TTC549 (cell line): ENCODE results near the gene IL17RC.
"Not testable (repeated sequence)": the region's sequence is repeated elsewhere in the genome, so short reads cannot be mapped to it uniquely, and the experiment has no call there.

Experiments used
- FAIRE-seq: peaks from 2 replicates; lab custom pipeline; 2012; peaks lifted over from hg19 to GRCh38; lab: Jason Lieb, UNC

Gene IL17RC, protein sequence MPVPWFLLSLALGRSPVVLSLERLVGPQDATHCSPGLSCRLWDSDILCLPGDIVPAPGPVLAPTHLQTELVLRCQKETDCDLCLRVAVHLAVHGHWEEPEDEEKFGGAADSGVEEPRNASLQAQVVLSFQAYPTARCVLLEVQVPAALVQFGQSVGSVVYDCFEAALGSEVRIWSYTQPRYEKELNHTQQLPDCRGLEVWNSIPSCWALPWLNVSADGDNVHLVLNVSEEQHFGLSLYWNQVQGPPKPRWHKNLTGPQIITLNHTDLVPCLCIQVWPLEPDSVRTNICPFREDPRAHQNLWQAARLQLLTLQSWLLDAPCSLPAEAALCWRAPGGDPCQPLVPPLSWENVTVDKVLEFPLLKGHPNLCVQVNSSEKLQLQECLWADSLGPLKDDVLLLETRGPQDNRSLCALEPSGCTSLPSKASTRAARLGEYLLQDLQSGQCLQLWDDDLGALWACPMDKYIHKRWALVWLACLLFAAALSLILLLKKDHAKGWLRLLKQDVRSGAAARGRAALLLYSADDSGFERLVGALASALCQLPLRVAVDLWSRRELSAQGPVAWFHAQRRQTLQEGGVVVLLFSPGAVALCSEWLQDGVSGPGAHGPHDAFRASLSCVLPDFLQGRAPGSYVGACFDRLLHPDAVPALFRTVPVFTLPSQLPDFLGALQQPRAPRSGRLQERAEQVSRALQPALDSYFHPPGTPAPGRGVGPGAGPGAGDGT

DNA sequence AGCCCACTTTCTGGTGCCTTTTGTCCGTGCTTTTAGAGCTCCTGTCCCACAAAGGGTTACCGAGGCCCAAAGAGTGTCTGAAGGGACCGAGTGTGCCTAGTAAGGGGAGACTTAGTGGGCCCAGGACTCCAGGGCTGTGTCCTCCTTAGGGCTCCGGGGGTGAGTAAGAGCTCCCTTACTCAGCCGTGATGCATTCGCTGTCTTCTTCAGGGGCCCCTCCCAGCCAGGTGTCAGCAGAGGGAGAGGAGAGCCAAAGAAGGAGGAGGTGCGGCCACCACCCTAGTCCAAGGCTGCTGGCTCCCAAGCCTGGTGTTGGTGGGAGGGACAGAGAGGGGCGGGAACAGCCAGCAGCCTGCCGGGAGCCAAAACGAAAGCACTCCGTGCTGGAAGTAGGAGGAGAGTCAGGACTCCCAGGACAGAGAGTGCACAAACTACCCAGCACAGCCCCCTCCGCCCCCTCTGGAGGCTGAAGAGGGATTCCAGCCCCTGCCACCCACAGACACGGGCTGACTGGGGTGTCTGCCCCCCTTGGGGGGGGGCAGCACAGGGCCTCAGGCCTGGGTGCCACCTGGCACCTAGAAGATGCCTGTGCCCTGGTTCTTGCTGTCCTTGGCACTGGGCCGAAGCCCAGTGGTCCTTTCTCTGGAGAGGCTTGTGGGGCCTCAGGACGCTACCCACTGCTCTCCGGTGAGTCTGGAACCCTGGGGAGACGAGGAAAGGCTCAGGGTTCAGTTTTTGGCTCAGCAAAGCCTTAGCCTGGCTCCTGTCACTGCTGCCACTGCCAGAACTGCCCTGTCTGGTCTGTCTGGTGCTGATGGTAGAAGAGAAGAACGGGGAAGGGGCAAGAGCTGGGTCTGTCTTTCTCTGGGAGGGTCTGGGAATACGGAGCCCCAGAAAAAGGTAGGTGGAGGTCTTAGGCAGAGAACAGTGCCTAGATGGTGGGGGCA is at the start of gene IL17RC:
IL17RC (plus strand) TSS at position 365 of the 947 bp plus-strand sequence; CDS start at position 583, 218 bp downstream.
- FAIRE-seq: no peak

DNA sequence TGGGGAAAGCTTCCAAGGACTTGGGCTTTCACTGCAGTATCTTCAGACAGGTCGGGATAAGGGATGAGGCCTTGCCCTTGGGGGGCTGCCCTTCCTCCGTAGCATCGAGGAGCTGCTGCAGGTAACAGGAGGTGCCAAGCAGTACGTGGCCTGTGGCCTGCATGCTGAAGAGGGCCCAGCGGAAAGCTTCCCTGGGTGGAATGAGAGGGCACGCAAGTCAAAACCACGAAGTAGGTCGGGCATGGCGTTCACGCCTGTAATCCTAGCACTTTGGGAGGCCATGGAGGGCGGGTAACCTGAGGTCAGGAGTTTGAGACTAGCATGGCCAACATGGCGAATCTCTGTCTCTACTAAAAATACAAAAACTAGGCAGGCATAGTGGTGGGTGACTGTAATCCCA is 49.8 kb upstream of the IL17RC start:
- FAIRE-seq: no peak

DNA sequence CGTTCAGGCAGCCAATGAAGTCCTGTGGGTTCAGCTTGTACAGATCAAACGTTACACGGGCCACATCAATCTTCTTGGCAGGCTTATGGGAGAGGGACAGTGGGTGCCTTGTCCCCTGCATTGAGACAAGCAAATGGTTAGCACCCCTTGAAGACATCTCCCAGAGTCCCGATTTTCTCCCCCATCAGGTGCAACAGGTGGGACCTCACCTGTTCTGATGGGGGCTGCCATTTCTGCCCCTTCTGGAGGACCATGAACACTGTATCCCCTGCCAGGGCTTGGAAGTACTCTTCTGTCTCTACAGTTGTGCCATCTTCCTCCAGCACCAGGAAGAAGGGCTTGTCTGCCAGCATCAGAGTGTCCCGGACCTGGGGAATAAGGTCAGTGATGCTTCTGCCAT is 46.9 kb upstream of the IL17RC start:
- no peak for FAIRE-seq

DNA sequence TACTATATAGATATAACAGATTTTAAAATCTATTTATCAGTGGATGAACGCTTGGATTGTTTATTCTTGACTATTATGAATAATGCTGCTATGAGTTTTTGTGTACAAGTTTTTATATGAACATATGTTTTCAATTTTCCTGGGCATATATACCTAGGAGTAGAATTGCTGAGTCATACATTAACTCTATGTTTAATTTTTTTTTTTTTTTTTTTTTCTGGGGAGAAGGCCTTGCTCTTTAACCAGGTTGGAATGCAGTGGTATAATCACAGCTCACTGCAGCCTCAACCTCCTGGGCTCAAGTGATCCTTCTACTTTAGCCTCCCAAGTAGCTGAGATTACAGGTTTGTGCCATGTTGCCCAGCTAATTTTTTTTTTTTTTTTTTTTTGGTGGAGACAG is 45.9 kb upstream of the IL17RC start:
- FAIRE-seq: no peak

DNA sequence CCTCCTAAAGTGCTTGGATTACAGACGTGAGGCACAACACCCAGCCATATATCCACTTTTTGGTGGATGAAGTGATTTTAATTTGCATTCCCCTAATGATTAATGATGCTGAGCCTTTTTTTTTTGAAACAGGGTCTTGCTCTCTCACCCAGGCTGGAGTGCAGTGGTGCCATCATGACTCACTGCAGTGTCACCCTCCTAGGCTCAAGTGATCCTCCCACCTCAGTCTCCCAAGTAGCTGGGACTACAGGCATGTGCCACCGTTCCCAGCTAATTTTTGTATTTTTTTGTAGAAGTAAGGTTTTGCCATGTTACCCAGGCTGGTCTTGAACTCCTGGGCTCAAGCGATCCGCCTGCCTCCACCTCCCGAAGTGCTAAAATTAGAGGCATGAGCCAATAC is 44.8 kb upstream of the IL17RC start:
- FAIRE-seq: not testable (repeated sequence)

DNA sequence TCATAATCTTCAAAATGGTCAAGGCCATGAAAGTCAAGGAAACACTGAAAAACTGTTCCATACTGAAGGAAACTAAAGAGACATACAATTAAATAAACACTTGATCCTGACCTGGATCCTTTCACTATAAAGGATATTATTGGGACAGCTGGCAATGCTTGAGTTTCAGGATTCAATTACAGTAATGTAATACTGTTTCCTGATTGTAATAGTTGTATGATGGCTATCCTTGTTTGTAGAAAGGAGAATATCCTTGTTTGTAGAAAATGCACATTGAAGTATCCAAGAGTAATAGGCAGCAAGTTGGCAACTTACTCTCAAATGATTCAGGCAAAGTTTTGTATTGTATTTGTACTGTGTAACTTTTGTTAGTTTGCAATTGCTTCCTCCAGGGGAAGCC is 41.5 kb upstream of the IL17RC start:
- FAIRE-seq: no peak

DNA sequence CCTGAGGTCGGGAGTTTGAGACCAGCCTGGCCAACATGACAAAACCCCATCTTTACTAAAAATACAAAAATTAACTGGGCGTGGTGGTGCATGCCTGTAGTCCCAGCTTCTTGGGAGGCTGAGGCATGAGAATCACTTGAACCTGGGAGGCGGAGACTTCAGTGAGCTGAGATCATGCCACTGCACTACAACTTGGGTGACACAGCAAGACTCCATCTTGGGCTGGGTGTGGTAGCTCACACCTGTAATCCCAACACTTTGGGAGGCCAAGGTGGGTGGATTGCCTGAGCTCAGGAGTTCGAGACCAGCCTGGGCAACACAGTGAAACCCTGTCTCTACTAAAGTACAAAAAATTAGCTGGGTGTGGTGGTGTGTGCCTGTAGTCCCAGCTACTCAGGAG is 40.6 kb upstream of the IL17RC start:
- not testable (repeated sequence) for FAIRE-seq

DNA sequence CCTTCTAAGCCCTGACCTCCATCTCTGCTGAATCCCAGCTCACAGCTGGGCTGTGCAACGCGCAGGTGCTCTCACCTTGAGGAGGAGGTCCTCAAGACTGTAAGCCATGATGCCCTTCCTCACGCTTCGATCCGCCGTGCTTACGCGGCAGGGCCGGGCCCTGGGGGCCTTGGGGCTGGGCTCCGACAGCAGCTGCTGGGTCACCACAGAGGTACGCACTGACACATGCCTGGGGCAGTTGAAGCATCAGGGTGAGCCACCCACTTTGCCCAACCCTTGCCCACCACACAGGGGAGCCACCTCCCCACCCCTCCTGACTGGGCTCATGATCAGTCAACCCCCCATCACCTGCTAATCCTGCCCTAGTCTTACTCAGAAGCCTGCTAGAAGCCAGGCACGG is 39.9 kb upstream of the IL17RC start:
- FAIRE-seq: no peak

DNA sequence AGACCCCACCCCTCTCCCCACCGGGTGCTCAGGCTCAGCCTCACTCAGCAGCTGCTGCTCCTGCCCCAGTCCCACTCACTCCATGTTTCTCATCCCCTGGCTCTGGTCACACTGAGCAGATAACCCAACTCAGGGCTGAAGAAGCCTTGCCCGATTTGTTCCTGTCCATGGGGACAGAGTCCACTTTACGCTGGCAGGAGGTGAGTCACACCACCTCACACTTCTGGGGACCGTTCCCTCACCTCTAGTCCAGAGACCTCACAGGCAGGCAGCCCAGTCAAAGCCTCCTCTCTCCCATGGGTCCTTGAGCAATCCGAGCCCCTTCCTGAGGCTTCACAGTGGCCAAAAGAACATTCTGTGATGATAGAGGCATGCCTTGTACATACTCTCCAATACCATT is 38.2 kb upstream of the IL17RC start:
- FAIRE-seq: no peak

DNA sequence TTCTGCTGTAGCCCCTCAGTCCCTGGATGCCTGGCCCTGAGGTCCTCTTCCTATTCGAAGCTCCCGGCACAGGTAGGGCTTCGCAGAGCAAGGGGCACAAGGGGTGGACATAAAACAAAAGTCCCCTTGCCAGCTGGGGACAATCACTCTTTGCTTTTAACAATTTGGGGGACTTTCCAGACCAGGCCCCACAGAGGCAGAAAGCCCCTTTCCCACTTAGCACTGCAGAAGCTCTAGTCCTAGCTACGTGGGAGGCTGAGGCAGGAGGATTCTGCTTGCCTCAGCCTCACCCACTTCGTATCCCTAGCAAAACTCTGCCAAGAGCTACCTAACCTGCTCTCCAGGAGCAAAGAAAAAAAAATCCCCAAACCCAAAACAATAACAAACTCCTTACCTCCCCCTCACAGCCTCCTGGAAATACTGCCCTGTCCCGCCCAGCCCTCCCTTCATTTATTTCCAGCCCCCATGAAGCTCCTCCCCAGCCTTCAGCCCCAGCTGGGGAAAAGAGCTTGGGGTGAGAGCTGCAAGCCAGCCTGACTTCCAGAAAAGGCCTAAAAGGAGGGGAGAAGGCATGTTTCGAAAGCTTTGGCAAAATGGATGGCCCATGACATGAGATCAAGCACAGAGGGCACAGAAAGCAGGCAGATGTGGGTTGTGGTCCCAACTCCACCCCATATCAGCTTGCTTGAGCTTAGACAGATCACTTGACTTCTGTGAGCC is 36.9 kb upstream of the IL17RC start, which contains the start of gene CIDEC:
CIDEC (minus strand) TSS at position 424 of the 720 bp plus-strand sequence. CDS start 1,767 bp downstream, outside the sequence.
- no peak for FAIRE-seq

DNA sequence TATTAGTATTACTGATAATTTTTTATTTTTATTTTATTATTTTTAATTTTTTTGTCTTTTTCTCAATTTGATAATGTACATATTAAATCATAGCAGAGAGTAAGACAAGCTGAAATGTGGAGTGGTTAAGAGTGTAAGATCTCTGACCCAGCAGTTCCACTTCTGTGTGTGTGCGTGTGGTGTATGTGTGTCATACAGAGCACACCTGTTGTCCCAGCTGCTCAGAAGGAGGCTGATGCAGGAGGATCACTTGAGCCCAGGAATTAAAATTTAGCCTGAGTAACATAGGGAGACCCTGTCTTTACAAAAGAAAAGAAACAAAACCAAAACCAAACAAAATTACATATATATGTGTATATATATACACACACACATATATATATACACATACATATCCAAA is 35.5 kb upstream of the IL17RC start:
- no peak for FAIRE-seq

DNA sequence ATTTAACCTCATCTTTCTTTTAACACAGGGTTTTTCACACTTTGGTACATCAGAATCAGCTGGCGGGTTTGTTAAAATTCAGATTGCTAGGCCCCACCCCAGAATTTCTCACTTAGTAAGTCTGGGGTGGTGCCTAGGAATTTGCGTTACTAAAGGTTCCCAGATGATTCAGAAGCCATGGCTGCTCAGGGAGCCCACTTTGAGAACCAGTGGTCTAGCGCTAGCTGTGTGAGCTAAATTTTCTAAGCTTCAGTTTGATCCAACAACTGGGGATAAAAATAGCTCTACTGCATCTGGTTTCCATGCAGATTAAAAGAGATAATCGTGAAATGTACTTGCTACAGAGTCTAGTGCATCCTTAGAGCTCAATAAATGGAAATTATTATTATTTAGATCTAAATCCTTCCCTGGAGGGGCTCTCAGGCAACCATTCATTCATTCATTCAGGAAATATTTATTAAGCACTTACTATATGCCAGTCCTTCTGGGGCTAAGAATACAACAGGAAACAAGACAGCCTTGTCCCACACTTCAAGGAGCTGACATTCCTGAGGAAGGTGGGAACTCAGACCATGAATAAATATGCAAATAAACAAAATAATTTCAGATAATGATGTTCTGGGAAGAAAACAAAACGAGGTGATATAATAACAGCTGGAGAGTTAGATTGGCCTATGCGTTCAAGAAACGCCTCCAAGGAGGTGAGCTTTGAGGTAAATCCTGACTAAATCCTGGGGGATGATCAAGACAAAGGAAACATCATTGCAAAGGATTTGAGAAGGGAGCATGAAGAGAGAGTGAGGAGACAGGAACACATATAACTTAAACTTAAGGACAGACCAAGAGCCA is 33.0 kb upstream of the IL17RC start:
- no peak for FAIRE-seq

DNA sequence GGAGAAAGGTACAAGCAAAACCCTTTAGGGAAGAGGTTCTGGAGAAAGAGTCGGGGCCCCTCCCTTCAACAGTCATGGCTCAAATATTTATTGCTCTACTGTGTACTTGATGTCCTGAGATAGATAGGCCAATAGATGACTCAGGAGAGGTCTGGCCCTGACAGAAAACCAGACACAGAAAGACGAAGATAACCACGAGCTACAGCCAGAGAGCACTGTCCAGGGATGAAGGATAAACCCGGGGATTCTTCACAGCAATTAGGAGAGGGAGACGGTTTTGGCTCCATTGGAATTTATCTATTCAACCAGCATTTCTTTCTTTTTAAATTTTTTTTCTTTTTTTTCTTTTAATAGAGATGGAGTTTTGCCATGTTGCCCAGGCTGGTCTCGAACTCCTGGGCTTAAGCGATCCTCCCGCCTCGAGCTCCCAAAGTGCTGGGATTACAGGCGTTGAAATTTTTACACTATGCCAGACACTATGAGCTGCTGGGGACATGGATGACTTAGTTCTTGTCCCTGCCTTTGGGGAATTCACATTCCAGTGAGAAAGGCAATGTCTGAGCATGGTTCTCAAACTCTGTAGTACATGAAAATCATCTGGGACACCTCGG is 32.2 kb upstream of the IL17RC start:
- no peak for FAIRE-seq

DNA sequence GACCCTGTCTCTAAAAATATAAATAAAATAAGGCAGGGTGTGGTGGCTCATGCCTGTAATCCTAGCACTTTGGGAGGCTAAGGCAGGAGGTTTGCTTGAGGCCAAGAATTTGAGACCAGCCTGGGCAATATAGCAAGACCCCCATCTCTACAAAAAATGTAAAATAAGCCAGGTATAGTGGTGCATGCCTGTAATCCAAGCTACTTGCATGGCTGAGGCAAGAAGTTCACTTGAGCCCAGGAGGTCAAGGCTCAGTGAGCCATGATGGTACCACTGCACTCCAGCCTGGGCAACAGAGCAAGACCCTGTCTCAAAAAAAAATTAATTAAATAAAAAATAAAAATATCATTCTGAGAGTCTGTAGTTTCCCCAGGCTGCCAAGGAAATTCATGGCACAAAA is 30.6 kb upstream of the IL17RC start:
- no peak for FAIRE-seq

DNA sequence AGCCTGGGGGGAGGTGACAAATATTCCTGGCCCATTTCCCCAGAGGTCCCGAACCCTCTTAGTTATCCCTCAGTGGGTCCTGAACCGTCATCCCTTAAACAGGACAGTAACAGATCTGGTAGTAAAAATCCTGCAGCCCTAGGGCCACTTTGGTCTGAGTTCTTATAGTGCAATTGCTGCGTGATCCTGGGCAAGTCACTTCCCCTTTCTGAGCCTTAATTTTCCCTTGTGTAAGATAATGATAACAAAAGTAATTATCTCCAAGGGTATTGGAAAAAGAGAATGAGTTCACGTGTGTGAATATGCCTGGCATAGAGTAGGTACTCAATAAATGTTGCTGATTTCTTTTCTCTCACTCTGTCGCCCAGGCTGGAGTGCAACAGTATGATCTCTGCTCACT is 29.4 kb upstream of the IL17RC start:
- FAIRE-seq: no peak

DNA sequence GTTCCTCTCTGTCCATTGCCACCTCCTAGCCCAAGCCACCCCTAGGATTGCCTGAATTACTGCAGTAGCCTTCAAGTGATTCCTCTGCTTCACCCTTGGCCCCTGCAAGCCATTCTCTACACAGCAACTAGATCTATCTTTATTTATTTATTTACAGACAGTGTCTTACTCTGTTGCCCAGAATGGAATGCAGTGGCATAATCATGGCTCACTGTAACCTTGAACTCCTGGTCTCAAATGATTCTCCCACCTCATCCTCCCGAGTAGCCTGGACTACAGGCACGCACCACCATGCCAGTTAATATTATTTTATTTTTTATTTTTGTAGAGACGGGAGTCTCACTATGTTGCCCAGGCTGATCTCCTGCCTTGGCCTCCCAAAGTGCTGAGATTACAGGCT is 28.4 kb upstream of the IL17RC start:
- FAIRE-seq: no peak

DNA sequence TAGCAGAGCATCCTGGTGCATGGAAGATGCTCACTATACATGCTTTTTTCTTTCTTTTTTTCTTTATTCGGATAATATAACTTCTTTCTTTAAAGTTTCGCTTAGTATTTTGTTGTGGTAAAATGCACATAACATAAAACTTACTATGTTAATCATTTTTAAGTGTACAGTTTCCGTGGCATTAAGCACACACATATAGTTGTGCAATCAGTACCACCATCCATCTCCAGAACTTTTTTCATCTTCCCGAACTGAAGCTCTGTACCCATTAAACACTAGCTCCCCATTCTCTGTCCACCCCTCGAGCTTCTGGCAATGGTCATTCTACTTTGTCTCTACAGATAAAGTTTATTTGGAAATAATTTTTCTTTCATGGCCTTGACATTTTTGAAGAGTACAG is 27.5 kb upstream of the IL17RC start:
- no peak for FAIRE-seq

DNA sequence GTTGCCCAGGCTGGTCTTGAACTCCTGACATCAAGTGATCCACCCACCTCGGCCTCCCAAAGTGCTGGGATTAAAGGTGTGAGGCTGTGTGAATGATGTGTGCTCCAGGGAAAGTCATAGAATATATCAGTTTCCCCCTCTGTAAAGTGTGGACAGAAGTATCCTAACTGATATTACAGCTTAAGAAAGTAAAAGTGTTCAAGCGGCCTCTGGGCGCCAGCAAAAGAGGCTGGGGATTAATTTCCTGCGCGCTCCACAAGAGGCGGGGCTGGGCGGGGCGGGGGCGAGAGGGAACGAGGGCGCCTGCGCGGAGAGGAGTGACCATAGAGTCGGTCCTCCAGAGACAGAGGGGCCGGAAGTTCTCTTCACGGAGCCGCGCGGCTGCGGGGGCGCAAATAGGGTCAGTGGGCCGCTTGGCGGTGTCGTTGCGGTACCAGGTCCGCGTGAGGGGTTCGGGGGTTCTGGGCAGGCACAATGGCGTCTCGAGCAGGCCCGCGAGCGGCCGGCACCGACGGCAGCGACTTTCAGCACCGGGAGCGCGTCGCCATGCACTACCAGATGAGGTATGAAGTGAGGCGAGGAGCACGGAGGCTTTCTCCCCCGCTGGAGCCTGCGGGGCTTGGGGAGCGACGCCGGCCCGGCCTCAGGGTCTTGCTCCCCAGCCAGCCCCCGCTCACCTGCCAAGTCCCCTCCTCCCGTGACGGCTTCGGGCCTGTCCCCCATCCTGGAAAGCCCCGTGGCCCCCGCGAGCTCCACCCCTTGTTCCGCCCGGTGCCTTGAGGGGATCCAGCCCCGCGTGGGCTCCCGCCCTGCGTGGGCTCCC is 26.4 kb upstream of the IL17RC start, which contains the start of gene JAGN1:
JAGN1 (plus strand) TSS at position 362 of the 823 bp plus-strand sequence; CDS start at position 475, 113 bp downstream.
- no peak for FAIRE-seq

DNA sequence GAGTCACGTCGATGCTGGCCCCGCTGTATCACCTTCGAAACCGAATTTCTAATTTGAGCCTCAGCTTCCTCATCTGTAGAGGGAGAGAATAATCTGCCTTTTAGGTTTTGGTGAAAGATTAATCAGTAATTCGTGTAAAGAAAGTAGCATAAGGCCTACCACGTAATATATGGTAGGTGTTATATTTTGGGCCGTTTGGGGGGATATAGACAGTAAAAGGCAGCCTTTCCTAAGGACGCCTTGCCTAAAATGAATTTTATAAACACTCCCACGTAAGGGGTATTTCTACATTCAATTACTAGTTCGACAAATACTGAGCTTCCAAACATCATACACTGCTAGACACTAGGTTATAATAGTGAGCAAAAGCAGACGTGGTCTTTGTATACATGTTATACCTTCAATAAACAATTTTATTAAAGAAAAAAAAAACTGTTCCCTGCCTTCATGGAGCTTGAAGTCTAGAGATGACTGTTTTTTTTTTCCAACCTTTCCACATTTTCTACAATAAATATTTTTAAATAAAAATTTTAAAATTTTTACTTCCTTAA is 25.8 kb upstream of the IL17RC start:
- no peak for FAIRE-seq
